Uterus (tissue), 4 donors: ENCODE data around the gene RND2. TPM values are rescaled to one million over a fixed set of nuclear protein-coding genes. Genes with fewer than 3 reads are reported as not detected.
"Not testable (repeated sequence)": the region's sequence is repeated elsewhere in the genome, so short reads cannot be mapped to it uniquely, and the experiment has no call there.

Experiments
- DNase-seq, 2 donors: peaks; one replicate each; pipeline ENCODE4 v3.0.0-alpha.2; 2019 to 2020
- H3K27ac ChIP-seq, 2 donors: fragments of 200-600 bp; sonication (generic); 1 replicate in 1 of 2; 2 replicates in 1 of 2; pipeline ENCODE4 v1.5.1; 2016 to 2018
- H3K27me3 ChIP-seq, 2 donors: fragments of 200-600 bp; sonication (generic); one replicate each; pipeline ENCODE4 v1.5.1; 2018 to 2019; ENCODE audit warnings: control low read depth in 1 of 2
- H3K36me3 ChIP-seq, 2 donors: fragments of 200-600 bp; sonication (generic); one replicate each; pipeline ENCODE4 v1.5.1; 2019; ENCODE audit warnings: control low read depth in 1 of 2
- H3K4me1 ChIP-seq, 2 donors: fragments of 200-600 bp; sonication (generic); one replicate each; pipeline ENCODE4 v1.5.1; 2018 to 2019; ENCODE audit warnings: control low read depth in 1 of 2
- H3K4me3 ChIP-seq, 2 donors: fragments of 200-600 bp; sonication (generic); 1 replicate in 1 of 2; 2 replicates in 1 of 2; pipeline ENCODE4 v1.5.1; 2018 to 2019; ENCODE audit warnings: mild to moderate bottlenecking in 1 of 2
- H3K9me3 ChIP-seq, 2 donors: fragments of 200-600 bp; sonication (generic); one replicate each; pipeline ENCODE4 v1.5.1; 2019; ENCODE audit warnings: control low read depth in 1 of 2
- CTCF ChIP-seq, 4 experiments: fragments of 200-600 bp in 2 of 4; fragments of 450-650 bp in 2 of 4; sonication (generic) in 2 of 4; IDR thresholded peaks; one replicate each; pipeline ENCODE4 v1.5.1; 2016 to 2019; ENCODE audit warnings: antibody characterized with exemption in 4 of 4, mild to moderate bottlenecking in 2 of 4, moderate library complexity in 1 of 4
- POLR2A ChIP-seq, 2 donors: fragments of 450-650 bp; IDR thresholded peaks; one replicate each; pipeline ENCODE4 v1.6.1; 2016; ENCODE audit warnings: antibody characterized with exemption in 2 of 2, mild to moderate bottlenecking in 1 of 2, moderate library complexity in 1 of 2
- intact Hi-C: fragments of 100-400 bp; cut with DNase I; formaldehyde crosslinking; loops from one replicate; pipeline ENCODE4 v1.15.1; 2023; ENCODE audit warnings: low total_unique reads
- total RNA-seq, 4 donors: library from RNA; depleted of rRNA in 3 of 4; stranded (reverse); fragments of >200 nt in 3 of 4; gene quantifications; one replicate each; pipeline versions ENCODE4 v1.1.0 to v1.2.4, GENCODE V29; 2014 to 2023
- donor health status: DM: yes; HTN: yes; CAD: no.

The RND2 gene
- total RNA-seq, 4 donors from 2014 or later: 0.88 to 14.0 (median 3.5) TPM

GRCh38 chr17:42991471-42991870 is 33.6 kb upstream of the RND2 start:
- H3K27me3 ChIP-seq: no peaks in the 10 kb centered on the region
- no peak for DNase-seq
- H3K4me3 ChIP-seq: no peak overlapping the region
- no peak overlapping the region for H3K27ac ChIP-seq
- H3K36me3 ChIP-seq: no peaks in the 10 kb centered on the region
- TF ChIP-seq CTCF (IDR thresholded peaks at IDR 0.05): no peak
- no peak for TF ChIP-seq POLR2A (IDR thresholded peaks at IDR 0.05)
- intact Hi-C loops: no loop called here
- no peaks in the 10 kb centered on the region for H3K4me1 ChIP-seq
- H3K9me3 ChIP-seq: no peaks in the 10 kb centered on the region

DNA sequence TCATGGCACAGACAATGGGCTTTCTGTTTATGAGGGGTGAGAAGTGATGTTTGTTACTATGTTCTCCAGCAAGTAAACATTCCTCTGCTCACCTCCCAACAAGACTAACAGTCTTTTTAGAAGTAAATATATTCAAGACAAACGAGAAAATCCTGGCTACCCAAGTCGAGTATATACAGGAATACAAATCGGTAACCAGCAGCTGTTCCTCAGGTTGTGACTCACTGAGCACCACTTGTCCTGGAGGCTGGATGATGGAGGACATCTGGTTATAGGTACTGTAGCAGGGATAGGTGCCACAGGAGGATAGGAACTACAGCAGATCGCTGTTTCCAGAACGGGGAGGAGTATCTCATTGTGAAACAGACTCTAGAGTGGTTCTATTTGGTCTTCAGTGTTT is 32.2 kb upstream of the RND2 start:
- H3K27me3 ChIP-seq: no peaks in the 10 kb centered on the region
- no peak for TF ChIP-seq POLR2A (IDR thresholded peaks at IDR 0.05)
- no peak for TF ChIP-seq CTCF (IDR thresholded peaks at IDR 0.05)
- H3K4me3 ChIP-seq: no peak overlapping the region
- H3K4me1 ChIP-seq: peaks cover 0 to 5% of the 10 kb centered on the region in 2 donors
- H3K36me3 ChIP-seq: no peaks in the 10 kb centered on the region
- intact Hi-C loops: no loop called here
- no peak for DNase-seq
- H3K9me3 ChIP-seq: no peaks in the 10 kb centered on the region
- no peak overlapping the region for H3K27ac ChIP-seq

- DNase-seq, intact Hi-C loops, H3K4me3 ChIP-seq, H3K4me1 ChIP-seq, H3K9me3 ChIP-seq, H3K27ac ChIP-seq, H3K27me3 ChIP-seq, H3K36me3 ChIP-seq: not testable (repeated sequence)
Observed at GRCh38 chr17:42993913-42994312, 31.1 kb upstream of the RND2 start.

DNA sequence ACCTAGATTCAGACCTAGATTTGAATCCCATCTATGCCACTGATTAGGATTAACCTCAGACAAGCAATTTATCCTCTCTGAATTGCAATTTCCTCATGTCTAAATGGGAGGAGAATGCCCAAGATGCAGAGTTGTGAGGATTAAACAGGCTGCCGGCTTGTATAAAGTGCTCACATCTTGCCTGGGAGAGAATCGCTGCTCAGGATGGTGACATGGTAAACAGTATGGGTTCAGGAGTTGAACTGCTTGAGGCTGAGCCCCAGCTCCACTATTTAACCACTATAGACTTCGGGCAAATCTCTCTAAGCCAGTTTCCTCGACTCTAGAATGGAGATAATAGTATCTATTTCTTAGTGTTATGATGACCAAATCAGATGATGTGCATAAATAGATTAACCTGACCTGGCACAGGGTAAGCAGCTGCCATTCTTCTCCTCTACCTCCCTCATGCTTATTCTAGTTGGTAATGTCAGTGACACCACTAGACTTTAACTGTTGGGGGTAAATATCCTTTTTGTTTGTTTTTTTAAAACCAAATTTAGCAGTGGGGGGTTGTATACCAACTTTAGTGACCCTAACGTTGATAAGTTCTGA is 27.5 kb upstream of the RND2 start:
- Histone ChIP-seq H3K4me1 (peaks cover 0 to 5% of the 10 kb centered on the region in 2 donors), H3K27me3 (no peaks in the 10 kb centered on the region), H3K9me3 (no peaks in the 10 kb centered on the region), H3K36me3 (no peaks in the 10 kb centered on the region), H3K4me3 (peak overlapping the region; percentile 7 to 76), H3K27ac (peak overlapping the region; percentile 74 to 85)
- no peak for DNase-seq
- TF ChIP-seq POLR2A (IDR thresholded peaks at IDR 0.05) (no peak), CTCF (IDR thresholded peaks at IDR 0.05) (no peak)
- intact Hi-C loops: no loop called here

DNA sequence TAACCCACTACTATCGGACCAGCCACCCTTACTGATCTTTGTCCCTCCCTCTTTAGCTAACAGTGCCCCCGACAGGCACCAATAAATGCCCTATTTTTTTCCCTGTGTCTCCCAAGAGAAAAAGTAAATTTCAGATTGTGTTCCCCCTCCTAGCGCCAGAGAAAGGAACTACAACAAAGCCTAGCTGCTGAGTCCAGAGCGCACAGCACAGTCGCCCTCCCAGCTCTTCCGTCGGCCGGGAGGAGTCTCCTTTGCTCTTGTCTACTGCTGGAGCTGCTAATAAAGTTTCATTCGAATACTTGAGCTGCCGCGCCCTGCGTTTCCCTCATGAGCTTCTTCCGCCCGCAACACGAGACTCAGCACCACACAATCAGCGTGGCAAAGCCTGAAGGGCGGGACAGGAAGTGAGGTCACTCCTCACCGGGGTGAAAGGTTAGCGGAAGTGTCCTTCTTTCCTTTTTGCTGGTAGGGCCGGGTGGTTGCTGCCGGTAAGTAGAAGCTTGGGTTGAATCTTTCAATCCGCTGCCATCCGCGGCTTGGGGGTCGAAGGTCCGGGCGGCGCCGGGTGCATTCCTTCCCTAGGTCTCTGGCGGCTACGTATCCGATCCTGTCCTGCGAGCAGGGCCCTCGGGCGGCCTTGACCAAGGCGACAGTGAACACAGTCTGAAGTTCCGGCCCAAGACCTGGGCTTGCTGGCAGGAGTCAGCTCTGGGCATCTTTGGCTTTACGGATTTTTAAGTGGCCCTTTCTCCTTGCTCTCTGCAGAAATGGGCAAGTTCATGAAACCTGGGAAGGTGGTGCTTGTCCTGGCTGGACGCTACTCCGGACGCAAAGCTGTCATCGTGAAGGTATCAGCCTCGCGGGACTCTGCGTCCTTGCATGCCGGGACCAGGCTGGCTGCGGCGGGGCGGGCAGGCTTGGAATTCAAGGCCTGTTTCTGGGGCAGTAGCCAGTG is 26.8 kb upstream of the RND2 start, which contains the start of gene RPL27:
Gene RPL27, plus strand, starts transcription at position 436 of the 955 bp plus-strand sequence. Its CDS starts 332 bp downstream, at position 768.
- H3K9me3 ChIP-seq: no peaks in the 10 kb centered on the region
- peak; percentile 99 for DNase-seq
- H3K4me3 ChIP-seq: peak within 1 kb of the TSS; percentile 65 to 76
- H3K36me3 ChIP-seq: no peaks in the 10 kb centered on the region
- H3K4me1 ChIP-seq: peaks cover 0 to 5% of the 10 kb centered on the region in 2 donors
- H3K27ac ChIP-seq: peak within 1 kb of the TSS; percentile 85 to 93
- intact Hi-C loops: no loop called here
- TF ChIP-seq POLR2A (IDR thresholded peaks at IDR 0.05) (peak; percentile 82 to 87), CTCF (IDR thresholded peaks at IDR 0.05) (peak; percentile 88 to 93 (median 89))
- H3K27me3 ChIP-seq: no peaks in the 10 kb centered on the region
